ENCODE measurements around the gene CNTNAP5. TPM values are rescaled to one million over a fixed set of nuclear protein-coding genes. Genes with fewer than 3 reads are reported as not detected.

CNTNAP5 gene
- total RNA-seq, 1 experiment from 2014 or later: 0.48 TPM

- H2BK5ac ChIP-seq (ENCODE audit: insufficient read length, low read length): no peak overlapping the region
- no peak for DNase-seq
- no peak overlapping the region for H3K4ac ChIP-seq (ENCODE audit: low read depth, low read length)
- no peak overlapping the region for H3K27ac Mint-ChIP-seq
- H3K56ac ChIP-seq (ENCODE audit: insufficient read length, low read depth, low read length): no peak overlapping the region
- H4K20me1 ChIP-seq (ENCODE audit: control insufficient read depth, insufficient read depth, insufficient read length): no peaks in the 10 kb centered on the region
- H2BK12ac ChIP-seq (ENCODE audit: insufficient read length, low read depth, low read length): no peak overlapping the region
- H3K4me1 ChIP-seq (ENCODE audit: insufficient read depth, low read length): no peaks in the 10 kb centered on the region
- no peaks in the 10 kb centered on the region for H3K9me3 ChIP-seq (ENCODE audit: control insufficient read depth, low read depth, low read length)
- peaks cover 6 to 17% of the 10 kb centered on the region in 2 experiments; a peak in 3 of 4 replicates for H3K4me1 Mint-ChIP-seq
- no peaks in the 10 kb centered on the region for H3K79me1 ChIP-seq (ENCODE audit: insufficient read depth, low read depth, low read length, poor library complexity, severe bottlenecking)
- H3K9me3 Mint-ChIP-seq: no peaks in the 10 kb centered on the region
- no peak overlapping the region for H4K91ac ChIP-seq (ENCODE audit: insufficient read length, low read depth, low read length)
- H3K36me3 Mint-ChIP-seq (ENCODE audit: insufficient read depth in 1 of 3, low read depth in 3 of 3): peaks cover 0 to 4% (median 0%) of the 10 kb centered on the region in 3 experiments; a peak in 2 of 7 replicates
- H3K23me2 ChIP-seq (ENCODE audit: insufficient read length, low read depth, low read length, poor library complexity, severe bottlenecking): no peaks in the 10 kb centered on the region
- H3K14ac ChIP-seq (ENCODE audit: insufficient read depth, low read length): no peak overlapping the region
- no peak overlapping the region for H2BK20ac ChIP-seq (ENCODE audit: low read depth, low read length, poor library complexity, severe bottlenecking)
- H3K27me3 Mint-ChIP-seq (ENCODE audit: low read depth): no peaks in the 10 kb centered on the region
- H3K9ac ChIP-seq (ENCODE audit: extremely low read depth, insufficient read length, low read length): no peak overlapping the region
- peak; percentile 51 for TF ChIP-seq CTCF (conservative IDR thresholded peaks at IDR 0.05)
- no peak overlapping the region for H3T11ph ChIP-seq (ENCODE audit: low read length)
- no peak overlapping the region for H3K18ac ChIP-seq (ENCODE audit: insufficient read length, low read depth, low read length)
- H2AFZ ChIP-seq (ENCODE audit: low read length): no peak overlapping the region
- H2BK120ac ChIP-seq (ENCODE audit: low read depth, low read length, poor library complexity, severe bottlenecking): no peak overlapping the region
- no peak overlapping the region for H2AK5ac ChIP-seq (ENCODE audit: insufficient read length, low read length)
- no peak overlapping the region for H2BK15ac ChIP-seq (ENCODE audit: low read depth, low read length)
- H3K4me2 ChIP-seq (ENCODE audit: insufficient read depth, insufficient read length, low read length): no peak overlapping the region
- H3K4me3 Mint-ChIP-seq: no peak overlapping the region
- H3K27ac ChIP-seq (ENCODE audit: insufficient read length, low read depth, low read length): no peak overlapping the region
- no peak overlapping the region for H4K8ac ChIP-seq (replicated peaks; ENCODE audit: insufficient read length, low read depth, low read length)
- H3K23ac ChIP-seq (ENCODE audit: insufficient read length, low read depth, low read length): no peak overlapping the region
- H3K27me3 ChIP-seq (ENCODE audit: insufficient read depth, low read length): no peaks in the 10 kb centered on the region
- no CpG with 5 or more reads among the region's 1 CpG for WGBS (ENCODE audit: extremely low coverage, insufficient read length, low lambda C conversion rate)
- H4K5ac ChIP-seq (ENCODE audit: insufficient read length, low read depth, low read length): no peak overlapping the region
- H3K79me2 ChIP-seq (ENCODE audit: insufficient read depth, low read length): no peaks in the 10 kb centered on the region
Measured at GRCh38 chr2:124915567-124915966, 890.5 kb downstream of the CNTNAP5 start.
